Mucosa of rectum (tissue), 2 donors: Measurements from ENCODE around the gene AP2A2.
A peak's percentile ranks its signal among the peaks of the same experiment; 100 is the strongest.

Source experiments
- H3K27ac ChIP-seq, 2 donors: one replicate each; pipeline ENCODE4 v1.7.0; 2013; ENCODE audit warnings: inconsistent platforms in 2 of 2, low read depth in 2 of 2, low read length in 2 of 2
- H3K27me3 ChIP-seq, 2 donors: one replicate each; pipeline ENCODE4 v1.7.0; 2013; ENCODE audit warnings: low read length in 2 of 2; ENCODE audit not compliant: control insufficient read depth in 2 of 2, insufficient read depth in 2 of 2
- H3K36me3 ChIP-seq, 2 donors: one replicate each; pipeline ENCODE4 v1.7.0; 2013; ENCODE audit warnings: low read length in 2 of 2; ENCODE audit not compliant: control insufficient read depth in 2 of 2, insufficient read depth in 2 of 2
- H3K4me1 ChIP-seq, 2 donors: one replicate each; pipeline ENCODE4 v1.7.0; 2013; ENCODE audit warnings: low read length in 2 of 2, mild to moderate bottlenecking in 1 of 2; ENCODE audit not compliant: control insufficient read depth in 2 of 2, insufficient read depth in 2 of 2
- H3K4me3 ChIP-seq, 2 donors: one replicate each; pipeline ENCODE4 v1.7.0; 2013; ENCODE audit warnings: low read length in 2 of 2
- H3K9ac ChIP-seq, 2 donors: one replicate each; pipeline ENCODE4 v1.7.0; 2013; ENCODE audit warnings: low read length in 2 of 2, low read depth in 1 of 2, mild to moderate bottlenecking in 1 of 2
- H3K9me3 ChIP-seq, 2 donors: one replicate each; pipeline ENCODE4 v1.7.0; 2013; ENCODE audit warnings: low read length in 2 of 2; ENCODE audit not compliant: control insufficient read depth in 2 of 2
- donor health status: healthy.
- donor health status: Normal muscosa, but diverticular disease.

Gene AP2A2

GRCh38 chr11:925496-926301 lies at the start of gene AP2A2:
AP2A2 (plus strand) TSS chr11:925870; CDS start chr11:926022, 152 bp downstream.
- peak within 1 kb of the TSS; percentile 76 to 85 for H3K9ac ChIP-seq
- H3K27me3 ChIP-seq: no peaks in the 10 kb centered on the region
- H3K36me3 ChIP-seq: peaks cover 0 to under 1% of the 10 kb centered on the region in 2 donors
- peaks cover 36 to 39% of the 10 kb centered on the region in 2 donors for H3K4me1 ChIP-seq
- H3K27ac ChIP-seq: peak within 1 kb of the TSS; percentile 85
- peak within 1 kb of the TSS; percentile 66 to 83 for H3K4me3 ChIP-seq
- no peaks in the 10 kb centered on the region for H3K9me3 ChIP-seq

GRCh38 chr11:876545-876944 lies 49.1 kb upstream of the AP2A2 start:
- H3K36me3 ChIP-seq: peaks cover 0 to 4% of the 10 kb centered on the region in 2 donors
- no peak overlapping the region for H3K27ac ChIP-seq
- H3K4me1 ChIP-seq: no peaks in the 10 kb centered on the region
- H3K9me3 ChIP-seq: no peaks in the 10 kb centered on the region
- H3K4me3 ChIP-seq: no peak overlapping the region
- no peaks in the 10 kb centered on the region for H3K27me3 ChIP-seq
- no peak overlapping the region for H3K9ac ChIP-seq

GRCh38 chr11:877565-877964 lies 48.1 kb upstream of the AP2A2 start:
- Histone ChIP-seq H3K4me1 (no peaks in the 10 kb centered on the region), H3K36me3 (peaks cover 0 to 4% of the 10 kb centered on the region in 2 donors), H3K27me3 (no peaks in the 10 kb centered on the region), H3K27ac (no peak overlapping the region), H3K9me3 (no peaks in the 10 kb centered on the region), H3K4me3 (no peak overlapping the region), H3K9ac (no peak overlapping the region)

GRCh38 chr11:880447-880846 lies 45.2 kb upstream of the AP2A2 start:
- Histone ChIP-seq H3K27me3 (no peaks in the 10 kb centered on the region), H3K4me3 (no peak overlapping the region), H3K4me1 (no peaks in the 10 kb centered on the region), H3K9ac (no peak overlapping the region), H3K9me3 (no peaks in the 10 kb centered on the region), H3K27ac (no peak overlapping the region), H3K36me3 (peaks cover 0 to 6% of the 10 kb centered on the region in 2 donors)

- Histone ChIP-seq H3K4me3 (no peak overlapping the region), H3K27me3 (no peaks in the 10 kb centered on the region), H3K9me3 (no peaks in the 10 kb centered on the region), H3K9ac (no peak overlapping the region), H3K4me1 (no peaks in the 10 kb centered on the region), H3K36me3 (peaks cover 12 to 13% of the 10 kb centered on the region in 2 donors), H3K27ac (no peak overlapping the region)
Observed at GRCh38 chr11:882596-882995, 43.1 kb upstream of the AP2A2 start.

GRCh38 chr11:883527-883926 lies 42.1 kb upstream of the AP2A2 start:
- H3K4me1 ChIP-seq: no peaks in the 10 kb centered on the region
- H3K36me3 ChIP-seq: peaks cover 12 to 17% of the 10 kb centered on the region in 2 donors
- H3K9me3 ChIP-seq: no peaks in the 10 kb centered on the region
- no peaks in the 10 kb centered on the region for H3K27me3 ChIP-seq
- H3K4me3 ChIP-seq: no peak overlapping the region
- H3K27ac ChIP-seq: no peak overlapping the region
- H3K9ac ChIP-seq: no peak overlapping the region

GRCh38 chr11:884578-885070 lies 41.0 kb upstream of the AP2A2 start:
- H3K27me3 ChIP-seq: no peaks in the 10 kb centered on the region
- H3K9me3 ChIP-seq: no peaks in the 10 kb centered on the region
- H3K36me3 ChIP-seq: peaks cover 12 to 17% of the 10 kb centered on the region in 2 donors
- H3K27ac ChIP-seq: no peak overlapping the region
- no peaks in the 10 kb centered on the region for H3K4me1 ChIP-seq
- H3K9ac ChIP-seq: no peak overlapping the region
- H3K4me3 ChIP-seq: no peak overlapping the region

GRCh38 chr11:886568-886967 lies 39.1 kb upstream of the AP2A2 start:
- Histone ChIP-seq H3K36me3 (peaks cover 12 to 17% of the 10 kb centered on the region in 2 donors), H3K4me1 (no peaks in the 10 kb centered on the region), H3K27ac (no peak overlapping the region)

GRCh38 chr11:887589-887988 lies 38.1 kb upstream of the AP2A2 start:
- H3K9me3 ChIP-seq: no peaks in the 10 kb centered on the region
- H3K27ac ChIP-seq: no peak overlapping the region
- H3K9ac ChIP-seq: no peak overlapping the region
- peaks cover 12 to 17% of the 10 kb centered on the region in 2 donors for H3K36me3 ChIP-seq
- no peak overlapping the region for H3K4me3 ChIP-seq
- no peaks in the 10 kb centered on the region for H3K27me3 ChIP-seq
- H3K4me1 ChIP-seq: no peaks in the 10 kb centered on the region

More at GRCh38 chr11:886568-886967, 39.1 kb upstream of the AP2A2 start:
- no peaks in the 10 kb centered on the region for H3K27me3 ChIP-seq
- H3K9ac ChIP-seq: no peak overlapping the region
- H3K4me3 ChIP-seq: no peak overlapping the region
- H3K9me3 ChIP-seq: no peaks in the 10 kb centered on the region

GRCh38 chr11:888310-889212 lies 37.1 kb upstream of the AP2A2 start:
- Histone ChIP-seq H3K9ac (no peak overlapping the region), H3K27ac (no peak overlapping the region), H3K36me3 (peaks cover 12 to 17% of the 10 kb centered on the region in 2 donors), H3K4me3 (no peak overlapping the region), H3K9me3 (no peaks in the 10 kb centered on the region), H3K27me3 (no peaks in the 10 kb centered on the region), H3K4me1 (no peaks in the 10 kb centered on the region)
